B cell (primary cell): ENCODE results near the gene CSTF1.

ENCODE experiments used
- CTCF ChIP-seq: fragments of 200-600 bp; IDR thresholded peaks from one replicate; pipeline ENCODE4 v1.8.0; 2022; ENCODE audit warnings: antibody characterized with exemption, mild to moderate bottlenecking
- EZH2 ChIP-seq: IDR thresholded peaks from 2 replicates; pipeline ENCODE4 v1.6.1; 2012; ENCODE audit warnings: borderline replicate concordance, low read depth, mild to moderate bottlenecking, moderate library complexity, low read length; ENCODE audit not compliant: insufficient read depth, poor library complexity, severe bottlenecking

DNA sequence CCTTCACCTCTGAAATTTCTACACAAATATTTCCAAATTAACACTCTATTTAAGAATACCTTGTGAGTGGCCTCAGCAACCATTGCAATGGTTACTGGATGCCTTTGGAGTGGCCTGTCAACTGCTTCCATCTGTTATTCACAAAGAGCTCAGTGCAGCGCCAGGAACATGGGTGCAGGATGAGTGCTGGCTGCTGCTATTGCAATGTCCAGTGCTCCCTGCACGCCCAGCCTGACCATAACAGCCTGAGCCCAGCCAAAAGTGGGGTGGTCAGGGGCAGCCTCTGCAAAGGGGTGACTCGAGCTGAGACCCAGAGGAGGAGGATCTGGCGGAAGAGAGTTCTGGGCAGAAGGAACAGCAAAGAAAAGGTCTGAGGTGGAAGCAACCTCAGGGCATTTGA is 38.0 kb downstream of the CSTF1 start:
- TF ChIP-seq CTCF (no peak), EZH2 (no peak)
